Measurements from ENCODE around the gene PRKCZ.

Gene PRKCZ

GRCh38 chr1:2019571-2020309 is 30.5 kb upstream of the PRKCZ start:
- H3K9me3 ChIP-seq (ENCODE audit: control insufficient read depth, low read length) = no peaks in the 10 kb centered on the region
- no peaks in the 10 kb centered on the region for H3K79me2 ChIP-seq
- no peak overlapping the region for H3K27ac ChIP-seq
- TF ChIP-seq, protein P1, sequence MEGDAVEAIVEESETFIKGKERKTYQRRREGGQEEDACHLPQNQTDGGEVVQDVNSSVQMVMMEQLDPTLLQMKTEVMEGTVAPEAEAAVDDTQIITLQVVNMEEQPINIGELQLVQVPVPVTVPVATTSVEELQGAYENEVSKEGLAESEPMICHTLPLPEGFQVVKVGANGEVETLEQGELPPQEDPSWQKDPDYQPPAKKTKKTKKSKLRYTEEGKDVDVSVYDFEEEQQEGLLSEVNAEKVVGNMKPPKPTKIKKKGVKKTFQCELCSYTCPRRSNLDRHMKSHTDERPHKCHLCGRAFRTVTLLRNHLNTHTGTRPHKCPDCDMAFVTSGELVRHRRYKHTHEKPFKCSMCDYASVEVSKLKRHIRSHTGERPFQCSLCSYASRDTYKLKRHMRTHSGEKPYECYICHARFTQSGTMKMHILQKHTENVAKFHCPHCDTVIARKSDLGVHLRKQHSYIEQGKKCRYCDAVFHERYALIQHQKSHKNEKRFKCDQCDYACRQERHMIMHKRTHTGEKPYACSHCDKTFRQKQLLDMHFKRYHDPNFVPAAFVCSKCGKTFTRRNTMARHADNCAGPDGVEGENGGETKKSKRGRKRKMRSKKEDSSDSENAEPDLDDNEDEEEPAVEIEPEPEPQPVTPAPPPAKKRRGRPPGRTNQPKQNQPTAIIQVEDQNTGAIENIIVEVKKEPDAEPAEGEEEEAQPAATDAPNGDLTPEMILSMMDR (IDR thresholded peaks at IDR 0.05) = no peak
- no peaks in the 10 kb centered on the region for H3K36me3 ChIP-seq (ENCODE audit: control insufficient read depth, insufficient read depth, low read length)
- peak overlapping the region; percentile 22 for H3K4me2 ChIP-seq (ENCODE audit: low read length)
- H3K4me1 ChIP-seq = no peaks in the 10 kb centered on the region
- no peak overlapping the region for H3K9ac ChIP-seq
- no peaks in the 10 kb centered on the region for H3K27me3 ChIP-seq (ENCODE audit: control insufficient read depth, insufficient read depth, low read length)
- peak overlapping the region; percentile 5 for H3K4me3 ChIP-seq (ENCODE audit: low read depth, low read length)
- H2AFZ ChIP-seq = no peak overlapping the region

- TF ChIP-seq, protein P1 (IDR thresholded peaks at IDR 0.05) = no peak
- Histone ChIP-seq H3K4me1 (no peaks in the 10 kb centered on the region), H3K9ac (no peak overlapping the region), H3K36me3 (ENCODE audit: control insufficient read depth, insufficient read depth, low read length) (no peaks in the 10 kb centered on the region), H3K4me3 (ENCODE audit: low read depth, low read length) (no peak overlapping the region), H3K27me3 (ENCODE audit: control insufficient read depth, insufficient read depth, low read length) (no peaks in the 10 kb centered on the region), H3K79me2 (no peaks in the 10 kb centered on the region), H3K4me2 (ENCODE audit: low read length) (no peak overlapping the region), H3K9me3 (ENCODE audit: control insufficient read depth, low read length) (no peaks in the 10 kb centered on the region), H3K27ac (no peak overlapping the region), H2AFZ (no peak overlapping the region)
These were observed 29.9 kb upstream of the PRKCZ start for GRCh38 chr1:2020310-2020655.

DNA sequence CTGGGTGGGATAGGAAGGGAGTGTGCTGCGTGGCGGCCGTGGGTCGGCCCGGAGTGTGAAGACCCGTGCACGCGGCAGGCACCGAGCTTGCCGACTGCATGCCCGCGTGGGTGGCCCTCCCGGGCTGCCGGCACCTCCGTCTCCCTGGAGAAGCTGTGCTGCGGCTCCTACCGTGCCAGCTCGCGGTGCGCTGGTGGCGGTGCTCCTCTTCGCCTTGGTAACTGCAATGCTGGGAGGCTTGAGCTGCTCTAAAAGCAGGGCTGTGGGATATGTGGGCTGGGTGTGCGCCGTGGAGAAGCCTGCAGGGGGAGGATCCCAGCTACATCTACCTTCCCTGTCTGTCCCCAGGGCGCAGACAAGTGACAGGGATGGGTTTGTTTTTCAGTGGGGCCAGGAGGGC is 28.7 kb upstream of the PRKCZ start:
- H3K9me3 ChIP-seq (ENCODE audit: control insufficient read depth, low read length) = no peaks in the 10 kb centered on the region
- H3K9ac ChIP-seq = no peak overlapping the region
- no peak overlapping the region for H3K4me2 ChIP-seq (ENCODE audit: low read length)
- H3K79me2 ChIP-seq = no peaks in the 10 kb centered on the region
- H3K4me1 ChIP-seq = no peaks in the 10 kb centered on the region
- H3K27ac ChIP-seq = no peak overlapping the region
- TF ChIP-seq, protein P1 (IDR thresholded peaks at IDR 0.05) = no peak
- no peak overlapping the region for H3K4me3 ChIP-seq (ENCODE audit: low read depth, low read length)
- no peak overlapping the region for H2AFZ ChIP-seq
- no peaks in the 10 kb centered on the region for H3K36me3 ChIP-seq (ENCODE audit: control insufficient read depth, insufficient read depth, low read length)
- H3K27me3 ChIP-seq (ENCODE audit: control insufficient read depth, insufficient read depth, low read length) = no peaks in the 10 kb centered on the region

DNA sequence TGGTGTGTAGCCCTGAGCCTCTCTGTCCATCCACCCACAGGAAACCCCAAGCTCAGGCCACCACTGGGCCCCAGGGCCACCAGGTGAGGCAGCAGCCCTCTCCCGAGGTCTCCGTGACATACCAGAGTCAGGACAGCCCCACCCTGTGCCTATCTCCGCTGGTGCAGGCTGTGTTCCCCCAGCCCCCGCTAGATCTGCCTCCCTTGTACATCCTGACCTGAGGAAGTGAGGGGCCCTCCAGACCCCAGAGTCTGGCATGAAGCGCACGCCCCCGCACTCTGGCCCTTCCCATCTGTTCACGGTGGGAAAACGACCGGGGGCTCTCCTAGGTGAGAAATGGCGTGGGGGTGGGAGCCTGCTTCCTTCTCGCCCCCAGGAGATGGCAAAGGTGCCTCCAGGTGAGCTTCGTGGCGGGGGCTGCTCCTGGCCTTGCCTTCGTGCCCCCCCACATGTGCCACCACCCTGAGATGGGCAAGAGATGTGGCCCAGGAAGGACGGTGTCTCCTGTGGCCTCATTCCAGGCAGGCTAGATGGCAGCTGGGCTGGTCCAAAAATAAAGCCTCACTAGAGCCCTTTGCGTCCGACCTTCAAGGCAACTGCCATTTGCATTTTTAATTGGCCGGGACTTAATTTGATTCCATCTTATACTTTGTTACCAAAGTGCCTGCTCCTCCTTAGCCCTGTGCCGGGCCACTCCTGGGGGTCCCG is 28.0 kb upstream of the PRKCZ start:
- Histone ChIP-seq H2AFZ (no peak overlapping the region), H3K27ac (no peak overlapping the region), H3K9me3 (ENCODE audit: control insufficient read depth, low read length) (no peaks in the 10 kb centered on the region), H3K79me2 (no peaks in the 10 kb centered on the region), H3K4me1 (no peaks in the 10 kb centered on the region), H3K27me3 (ENCODE audit: control insufficient read depth, insufficient read depth, low read length) (no peaks in the 10 kb centered on the region), H3K36me3 (ENCODE audit: control insufficient read depth, insufficient read depth, low read length) (no peaks in the 10 kb centered on the region), H3K4me3 (ENCODE audit: low read depth, low read length) (no peak overlapping the region), H3K9ac (no peak overlapping the region), H3K4me2 (ENCODE audit: low read length) (no peak overlapping the region)
- TF ChIP-seq, protein P1 (IDR thresholded peaks at IDR 0.05) = no peak

Measured in parathyroid adenoma (tissue), 2 donors.